BLaER1 (cell line): ENCODE data around the gene ARHGAP42.

Experiments
- H3K27ac ChIP-seq: shearing (Covaris generic); formaldehyde crosslinking; 2 replicates; pipeline ENCODE4 v1.8.1; 2022
- H3K27me3 ChIP-seq: shearing (Covaris generic); formaldehyde crosslinking; 2 replicates; pipeline ENCODE4 v1.8.1; 2022
- H3K36me3 ChIP-seq: shearing (Covaris generic); formaldehyde crosslinking; 2 replicates; pipeline ENCODE4 v1.8.1; 2022
- H3K4me1 ChIP-seq: shearing (Covaris generic); formaldehyde crosslinking; 2 replicates; pipeline ENCODE4 v1.8.1; 2022
- H3K4me2 ChIP-seq: shearing (Covaris generic); formaldehyde crosslinking; 2 replicates; pipeline ENCODE4 v1.8.1; 2022
- H3K4me3 ChIP-seq: shearing (Covaris generic); formaldehyde crosslinking; 2 replicates; pipeline ENCODE4 v1.8.1; 2022
- H3K9ac ChIP-seq: shearing (Covaris generic); formaldehyde crosslinking; 2 replicates; pipeline ENCODE4 v1.8.1; 2022
- H3K9me3 ChIP-seq: shearing (Covaris generic); formaldehyde crosslinking; 2 replicates; pipeline ENCODE4 v1.8.1; 2022
- H4K20me1 ChIP-seq: shearing (Covaris generic); formaldehyde crosslinking; 2 replicates; pipeline ENCODE4 v1.8.1; 2022
- Cebpa-rat ChIP-seq: shearing (Covaris generic); IDR thresholded peaks from 2 replicates; pipeline ENCODE4 v1.8.1; 2022

The ARHGAP42 gene

DNA sequence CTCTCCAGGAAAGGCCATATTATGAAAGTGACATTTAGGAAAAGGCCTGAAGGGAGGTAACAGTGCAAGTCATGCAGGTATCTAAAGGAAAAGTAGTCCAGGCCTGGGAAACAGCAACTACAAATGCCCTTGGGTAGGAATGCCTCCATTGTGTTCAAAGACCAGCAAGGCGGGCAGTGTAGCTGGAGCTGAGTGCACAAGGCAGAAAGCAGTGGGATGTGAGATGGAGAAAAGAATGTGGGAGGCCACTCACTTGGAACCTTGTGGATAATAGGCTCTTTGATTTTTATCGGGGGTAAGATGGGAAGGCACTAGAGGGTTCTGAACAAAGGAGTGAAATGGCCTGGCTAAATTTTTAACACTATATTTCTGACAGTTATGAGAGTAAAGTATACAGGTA lies 253.9 kb downstream of the ARHGAP42 start:
- H3K4me2 ChIP-seq, result no peak overlapping the region
- no peaks in the 10 kb centered on the region for H3K27me3 ChIP-seq
- no peaks in the 10 kb centered on the region for H3K4me1 ChIP-seq
- no peak overlapping the region for H3K9ac ChIP-seq
- no peaks in the 10 kb centered on the region for H3K9me3 ChIP-seq
- no peak overlapping the region for H3K4me3 ChIP-seq
- H3K27ac ChIP-seq, result no peak overlapping the region
- no peak for TF ChIP-seq Cebpa-rat
- no peaks in the 10 kb centered on the region for H4K20me1 ChIP-seq
- H3K36me3 ChIP-seq, result peaks cover 16% of the 10 kb centered on the region

- H3K4me2 ChIP-seq, result no peak overlapping the region
- TF ChIP-seq Cebpa-rat, result no peak
- H3K36me3 ChIP-seq, result peaks cover 6% of the 10 kb centered on the region; the same call in 1 of the 2 replicates
- H3K9me3 ChIP-seq, result no peaks in the 10 kb centered on the region
- no peak overlapping the region for H3K4me3 ChIP-seq
- H3K27ac ChIP-seq, result no peak overlapping the region
- no peak overlapping the region for H3K9ac ChIP-seq
- no peaks in the 10 kb centered on the region for H3K4me1 ChIP-seq
- H3K27me3 ChIP-seq, result no peaks in the 10 kb centered on the region
- no peaks in the 10 kb centered on the region for H4K20me1 ChIP-seq
Observed at GRCh38 chr11:100942016-100942415, 254.9 kb downstream of the ARHGAP42 start.

- no peaks in the 10 kb centered on the region for H4K20me1 ChIP-seq
- TF ChIP-seq Cebpa-rat, result no peak
- peaks cover 5% of the 10 kb centered on the region; the same call in 1 of the 2 replicates for H3K4me1 ChIP-seq
- no peak overlapping the region for H3K9ac ChIP-seq
- no peaks in the 10 kb centered on the region for H3K27me3 ChIP-seq
- no peak overlapping the region for H3K4me3 ChIP-seq
- H3K9me3 ChIP-seq, result no peaks in the 10 kb centered on the region
- no peaks in the 10 kb centered on the region for H3K36me3 ChIP-seq
- H3K4me2 ChIP-seq, result no peak overlapping the region
- no peak overlapping the region for H3K27ac ChIP-seq
Observed at GRCh38 chr11:100948936-100949335, 261.8 kb downstream of the ARHGAP42 start.

DNA sequence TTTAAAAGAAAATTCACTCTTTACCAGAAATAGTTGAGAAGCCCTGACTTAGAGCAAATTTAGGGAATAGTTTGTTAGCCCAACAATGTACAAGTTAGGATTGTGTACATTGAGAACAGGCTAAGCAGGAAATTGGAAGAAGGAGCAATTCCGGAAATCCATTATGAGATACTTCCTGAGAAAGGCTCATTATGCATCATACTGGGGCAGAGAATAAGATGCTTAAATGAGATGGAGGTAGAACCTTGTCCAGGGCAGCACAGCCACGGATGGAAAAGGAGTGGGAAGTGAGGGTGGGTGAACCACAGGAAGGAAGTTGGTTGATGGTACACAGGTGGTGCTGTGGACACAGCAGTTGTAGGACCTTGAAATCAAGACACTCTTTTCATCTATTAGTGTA lies 262.4 kb downstream of the ARHGAP42 start:
- no peak overlapping the region for H3K4me3 ChIP-seq
- no peaks in the 10 kb centered on the region for H3K9me3 ChIP-seq
- no peak overlapping the region for H3K27ac ChIP-seq
- no peaks in the 10 kb centered on the region for H3K36me3 ChIP-seq
- no peak overlapping the region for H3K9ac ChIP-seq
- peaks cover 5% of the 10 kb centered on the region; the same call in 1 of the 2 replicates for H3K4me1 ChIP-seq
- no peak overlapping the region for H3K4me2 ChIP-seq
- H3K27me3 ChIP-seq, result no peaks in the 10 kb centered on the region
- no peak for TF ChIP-seq Cebpa-rat
- no peaks in the 10 kb centered on the region for H4K20me1 ChIP-seq

DNA sequence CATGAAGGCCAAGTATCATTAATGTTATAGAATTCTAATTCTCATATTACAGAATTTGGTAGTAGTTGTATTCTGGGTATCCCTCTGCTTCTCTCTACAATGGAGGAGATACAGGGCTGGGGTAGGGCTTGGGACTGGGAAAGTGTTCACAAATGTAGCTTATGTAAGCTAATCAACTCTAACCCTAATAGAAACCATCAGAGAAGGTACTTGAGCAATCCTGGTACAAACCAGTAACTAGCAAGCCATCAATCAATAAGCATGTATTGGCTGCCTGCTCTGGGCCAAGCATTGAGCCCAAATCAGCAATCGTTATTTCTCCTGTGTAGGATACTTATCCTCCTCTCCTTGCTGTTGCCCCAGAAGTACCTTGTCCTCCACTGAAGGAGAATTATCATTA lies 268.2 kb downstream of the ARHGAP42 start:
- Histone ChIP-seq H4K20me1 (no peaks in the 10 kb centered on the region), H3K36me3 (no peaks in the 10 kb centered on the region), H3K27ac (no peak overlapping the region), H3K4me3 (no peak overlapping the region), H3K4me2 (no peak overlapping the region), H3K9me3 (no peaks in the 10 kb centered on the region), H3K27me3 (no peaks in the 10 kb centered on the region), H3K9ac (no peak overlapping the region), H3K4me1 (no peaks in the 10 kb centered on the region)
- no peak for TF ChIP-seq Cebpa-rat

GRCh38 chr11:100956351-100956750 lies 269.3 kb downstream of the ARHGAP42 start:
- Histone ChIP-seq H3K4me2 (no peak overlapping the region), H3K27ac (no peak overlapping the region), H3K9me3 (no peaks in the 10 kb centered on the region), H3K9ac (no peak overlapping the region), H3K36me3 (no peaks in the 10 kb centered on the region), H3K4me3 (no peak overlapping the region), H3K4me1 (no peaks in the 10 kb centered on the region), H3K27me3 (no peaks in the 10 kb centered on the region), H4K20me1 (no peaks in the 10 kb centered on the region)
- no peak for TF ChIP-seq Cebpa-rat

- Histone ChIP-seq H3K4me3 (no peak overlapping the region), H3K4me1 (no peaks in the 10 kb centered on the region), H3K27ac (no peak overlapping the region), H3K9me3 (no peaks in the 10 kb centered on the region), H3K9ac (no peak overlapping the region), H3K4me2 (no peak overlapping the region), H4K20me1 (no peaks in the 10 kb centered on the region), H3K36me3 (peaks cover 6% of the 10 kb centered on the region), H3K27me3 (no peaks in the 10 kb centered on the region)
- TF ChIP-seq Cebpa-rat, result no peak
Observed at GRCh38 chr11:100957499-100957898, 270.4 kb downstream of the ARHGAP42 start.

- Histone ChIP-seq H3K4me3 (no peak overlapping the region), H4K20me1 (no peaks in the 10 kb centered on the region), H3K27me3 (no peaks in the 10 kb centered on the region), H3K4me2 (no peak overlapping the region), H3K9ac (no peak overlapping the region), H3K27ac (no peak overlapping the region), H3K36me3 (peaks cover 33% of the 10 kb centered on the region), H3K4me1 (no peaks in the 10 kb centered on the region), H3K9me3 (no peaks in the 10 kb centered on the region)
- TF ChIP-seq Cebpa-rat, result no peak
Observed at GRCh38 chr11:100961633-100962032, 274.5 kb downstream of the ARHGAP42 start.

DNA sequence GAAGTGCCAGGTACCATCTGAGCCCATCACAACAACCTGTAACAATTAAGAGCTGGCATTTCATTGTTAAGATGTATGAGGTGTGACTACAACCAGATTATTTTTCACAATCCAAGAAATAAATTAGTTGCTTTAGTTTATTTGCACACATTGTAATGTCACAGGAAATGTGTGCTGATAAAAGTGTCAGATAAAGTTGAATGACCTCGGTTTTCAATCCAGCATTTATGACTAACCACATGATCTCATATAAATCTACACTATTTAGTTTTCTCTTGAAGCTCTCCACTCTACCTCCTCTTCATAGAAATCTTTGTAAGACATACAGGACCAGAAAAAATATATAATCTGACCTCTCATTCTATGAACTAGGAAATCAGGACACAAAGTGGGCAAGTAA lies 276.3 kb downstream of the ARHGAP42 start:
- Histone ChIP-seq H3K27me3 (no peaks in the 10 kb centered on the region), H3K9me3 (no peaks in the 10 kb centered on the region), H3K36me3 (peaks cover 33% of the 10 kb centered on the region), H3K4me2 (no peak overlapping the region), H3K9ac (no peak overlapping the region), H3K4me1 (no peaks in the 10 kb centered on the region), H3K27ac (no peak overlapping the region), H4K20me1 (no peaks in the 10 kb centered on the region), H3K4me3 (no peak overlapping the region)
- TF ChIP-seq Cebpa-rat, result no peak

- Histone ChIP-seq H4K20me1 (no peaks in the 10 kb centered on the region), H3K27ac (no peak overlapping the region), H3K4me1 (no peaks in the 10 kb centered on the region), H3K4me3 (no peak overlapping the region), H3K27me3 (no peaks in the 10 kb centered on the region), H3K4me2 (no peak overlapping the region), H3K9me3 (no peaks in the 10 kb centered on the region), H3K36me3 (peaks cover 39% of the 10 kb centered on the region), H3K9ac (no peak overlapping the region)
- no peak for TF ChIP-seq Cebpa-rat
Observed at GRCh38 chr11:100964435-100964834, 277.3 kb downstream of the ARHGAP42 start.

DNA sequence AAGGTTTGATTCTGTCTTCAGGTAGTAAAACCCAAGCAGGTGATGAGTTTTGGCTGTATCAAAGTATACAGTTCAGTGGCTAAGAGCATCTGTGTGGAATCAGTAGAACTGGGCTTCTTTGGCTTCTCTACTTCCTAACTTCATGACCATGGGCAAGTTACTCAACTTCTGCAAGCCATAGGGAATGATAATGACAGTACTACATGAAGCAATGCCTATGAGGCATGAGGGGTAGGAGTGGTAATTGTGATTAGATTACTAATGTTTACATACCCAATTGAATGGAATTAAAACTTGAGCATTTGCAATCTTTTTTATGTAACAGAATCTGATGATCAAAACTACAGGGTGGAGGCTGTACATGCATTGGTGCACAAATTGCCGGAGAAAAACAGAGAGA lies 278.3 kb downstream of the ARHGAP42 start:
- TF ChIP-seq Cebpa-rat, result no peak
- Histone ChIP-seq H3K27ac (no peak overlapping the region), H4K20me1 (no peaks in the 10 kb centered on the region), H3K27me3 (no peaks in the 10 kb centered on the region), H3K4me1 (no peaks in the 10 kb centered on the region), H3K4me2 (no peak overlapping the region), H3K9ac (no peak overlapping the region), H3K9me3 (no peaks in the 10 kb centered on the region), H3K36me3 (peaks cover 45% of the 10 kb centered on the region), H3K4me3 (no peak overlapping the region)
